T-helper 1 cell treated with Interleukin-12 subunit alpha and Interleukin-12 subunit beta and Interleukin-4 antibody, amounts not matched to agents 30 μg/mL and 1 μg/mL, for 36 hours (primary cell): ENCODE data around the gene ACKR3.
A peak's percentile ranks its signal among the peaks of the same experiment; 100 is the strongest.

Source experiments
- H3K27ac Mint-ChIP-seq: one replicate; pipeline ENCODE4 v1.8.0; 2021; ENCODE audit warnings: mild to moderate bottlenecking, mixed read lengths
- H3K27me3 Mint-ChIP-seq: one replicate; pipeline ENCODE4 v1.8.0; 2021; ENCODE audit warnings: low read depth, mixed read lengths
- H3K36me3 Mint-ChIP-seq: one replicate; pipeline ENCODE4 v1.8.0; 2021; ENCODE audit warnings: low read depth, mixed read lengths
- H3K4me1 Mint-ChIP-seq: one replicate; pipeline ENCODE4 v1.8.0; 2021; ENCODE audit warnings: low read depth, mixed read lengths
- H3K4me3 Mint-ChIP-seq: one replicate; pipeline ENCODE4 v1.8.0; 2021; ENCODE audit warnings: mild to moderate bottlenecking, moderate library complexity, mixed read lengths
- H3K9me3 Mint-ChIP-seq: one replicate; pipeline ENCODE4 v1.8.0; 2021; ENCODE audit warnings: mixed read lengths

Gene ACKR3

DNA sequence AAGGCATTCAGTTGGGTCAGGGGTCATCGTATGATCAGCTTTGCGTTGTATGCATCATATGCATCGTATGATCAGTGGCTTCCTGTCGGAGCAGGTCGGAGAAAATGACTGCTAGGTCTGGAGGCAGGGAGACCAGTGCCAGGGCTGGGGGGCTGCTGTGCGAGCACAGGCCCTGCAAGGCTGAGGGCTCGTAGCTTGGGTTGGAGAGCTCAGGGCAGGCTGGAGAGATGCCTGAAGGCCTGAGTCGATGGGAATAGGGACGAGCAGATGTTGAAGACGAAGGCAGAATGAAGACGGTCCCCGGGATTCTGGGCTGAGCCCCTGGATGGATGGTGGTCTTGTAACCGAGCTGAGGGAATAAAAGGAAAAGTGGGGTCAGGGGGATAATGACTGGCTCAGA lies 25.3 kb upstream of the ACKR3 start:
- peaks cover 45% of the 10 kb centered on the region for H3K36me3 Mint-ChIP-seq

DNA sequence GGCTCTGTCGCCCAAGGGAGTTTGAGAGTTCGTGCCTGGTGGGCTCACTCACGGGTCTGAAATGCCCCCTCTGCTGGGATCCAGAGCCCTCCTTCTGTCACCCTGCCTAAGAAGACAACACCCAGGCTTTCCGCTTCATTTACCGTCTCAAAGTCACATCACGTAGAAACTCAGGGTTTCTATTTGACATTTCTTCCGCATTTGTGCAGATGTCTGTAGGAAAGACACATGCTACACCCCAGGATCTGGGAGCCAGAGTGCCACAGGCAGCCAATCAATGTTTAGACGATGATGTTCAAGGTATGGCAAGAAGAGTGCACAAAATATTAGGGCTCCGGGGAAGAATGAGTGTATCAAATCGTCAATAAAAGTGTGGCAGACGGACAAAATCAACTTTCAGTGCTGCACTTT lies 24.4 kb upstream of the ACKR3 start:
- H3K9me3 Mint-ChIP-seq, result peaks cover 4% of the 10 kb centered on the region
- no peaks in the 10 kb centered on the region for H3K27me3 Mint-ChIP-seq
- H3K4me1 Mint-ChIP-seq, result peaks cover 72% of the 10 kb centered on the region
- H3K27ac Mint-ChIP-seq, result peak overlapping the region; percentile 95
- H3K4me3 Mint-ChIP-seq, result peak overlapping the region; percentile 22
- H3K36me3 Mint-ChIP-seq, result peaks cover 42% of the 10 kb centered on the region

More for the DNA sequence above, 25.3 kb upstream of the ACKR3 start:
- Mint-ChIP-seq H3K27me3 (no peaks in the 10 kb centered on the region), H3K27ac (peak overlapping the region; percentile 68), H3K4me1 (peaks cover 72% of the 10 kb centered on the region), H3K9me3 (peaks cover 7% of the 10 kb centered on the region), H3K4me3 (no peak overlapping the region)

DNA sequence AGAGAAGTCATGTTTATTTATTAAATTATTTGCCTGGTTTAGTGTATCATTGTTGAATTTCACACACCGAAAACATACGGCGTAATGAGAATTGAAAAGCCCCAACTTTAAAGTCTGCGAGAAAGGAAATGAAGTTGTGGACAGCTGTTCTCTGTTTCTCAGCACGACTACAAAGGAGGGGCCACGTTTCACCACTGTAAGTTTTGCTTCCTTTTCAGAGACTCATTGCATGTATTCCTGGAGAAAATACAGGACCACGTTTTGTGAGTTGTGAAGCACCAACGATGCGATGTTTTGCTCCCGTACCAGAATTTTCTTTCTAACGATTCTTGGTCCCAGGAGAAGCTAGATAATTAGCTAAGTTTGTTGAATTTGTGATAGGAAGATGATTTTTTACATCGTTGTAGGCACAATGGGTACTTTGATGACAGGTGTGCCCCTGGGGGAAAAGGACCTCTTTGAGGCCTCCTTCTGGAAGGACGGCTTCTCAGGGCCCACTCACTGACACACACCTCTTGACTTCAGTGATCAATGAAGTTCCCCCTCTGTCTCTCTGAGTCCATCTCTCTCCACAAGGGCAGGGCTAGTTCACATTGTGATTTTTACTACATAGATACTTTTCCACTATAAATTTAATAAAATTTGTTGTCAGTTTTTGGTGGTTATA lies 23.7 kb upstream of the ACKR3 start:
- Mint-ChIP-seq H3K27me3 (no peaks in the 10 kb centered on the region), H3K4me1 (peaks cover 76% of the 10 kb centered on the region), H3K36me3 (peaks cover 37% of the 10 kb centered on the region), H3K4me3 (peak overlapping the region; percentile 64), H3K9me3 (peaks cover 4% of the 10 kb centered on the region), H3K27ac (peak overlapping the region; percentile 95)

DNA sequence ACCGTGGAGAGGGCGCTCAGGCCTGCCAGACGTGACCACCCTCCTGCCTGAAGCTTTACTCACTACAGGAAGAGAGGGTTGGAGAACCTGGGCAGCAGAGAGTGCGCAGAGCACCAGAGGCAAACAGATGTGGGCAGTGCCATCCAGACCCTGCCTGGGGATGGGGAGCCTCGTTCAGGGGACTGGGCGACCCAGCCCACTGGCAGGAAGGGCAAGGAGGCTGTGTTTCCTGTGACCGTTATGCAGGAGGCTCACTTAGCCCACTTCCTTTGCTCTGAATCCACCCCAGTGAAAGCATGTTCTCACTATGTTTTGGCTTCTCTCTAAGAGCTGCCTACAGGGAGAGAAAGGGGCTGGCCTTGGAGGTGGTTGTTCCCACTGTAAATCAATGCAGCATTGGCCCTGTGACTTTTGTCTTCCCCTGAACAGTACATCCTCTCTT lies 23.0 kb upstream of the ACKR3 start:
- H3K27me3 Mint-ChIP-seq, result no peaks in the 10 kb centered on the region
- H3K27ac Mint-ChIP-seq, result peak overlapping the region; percentile 95
- H3K4me1 Mint-ChIP-seq, result peaks cover 74% of the 10 kb centered on the region
- peak overlapping the region; percentile 64 for H3K4me3 Mint-ChIP-seq
- H3K36me3 Mint-ChIP-seq, result peaks cover 33% of the 10 kb centered on the region
- H3K9me3 Mint-ChIP-seq, result peaks cover 4% of the 10 kb centered on the region

DNA sequence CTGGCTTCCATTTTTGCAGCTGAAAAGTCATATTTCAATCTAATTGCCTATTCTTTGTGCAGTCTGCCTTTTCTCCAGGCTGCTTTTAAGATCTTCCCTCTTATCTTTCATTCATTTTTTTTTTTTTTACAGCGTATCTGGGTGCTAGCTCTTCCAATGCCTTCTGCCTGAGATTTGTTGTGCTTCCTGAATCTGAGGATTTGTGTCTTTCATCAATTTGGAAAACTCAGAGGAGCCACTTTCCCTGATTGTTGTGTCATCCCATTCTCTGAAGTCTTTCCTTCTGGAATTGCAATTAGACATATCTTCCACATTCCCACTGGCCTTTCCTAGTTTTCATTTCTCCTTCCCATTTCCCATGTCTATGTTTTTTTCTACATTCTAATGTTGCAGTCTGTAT lies 21.9 kb upstream of the ACKR3 start:
- Mint-ChIP-seq H3K4me3 (peak overlapping the region; percentile 54), H3K27ac (peak overlapping the region; percentile 95), H3K27me3 (no peaks in the 10 kb centered on the region), H3K36me3 (peaks cover 34% of the 10 kb centered on the region), H3K9me3 (peaks cover 4% of the 10 kb centered on the region), H3K4me1 (peaks cover 79% of the 10 kb centered on the region)

DNA sequence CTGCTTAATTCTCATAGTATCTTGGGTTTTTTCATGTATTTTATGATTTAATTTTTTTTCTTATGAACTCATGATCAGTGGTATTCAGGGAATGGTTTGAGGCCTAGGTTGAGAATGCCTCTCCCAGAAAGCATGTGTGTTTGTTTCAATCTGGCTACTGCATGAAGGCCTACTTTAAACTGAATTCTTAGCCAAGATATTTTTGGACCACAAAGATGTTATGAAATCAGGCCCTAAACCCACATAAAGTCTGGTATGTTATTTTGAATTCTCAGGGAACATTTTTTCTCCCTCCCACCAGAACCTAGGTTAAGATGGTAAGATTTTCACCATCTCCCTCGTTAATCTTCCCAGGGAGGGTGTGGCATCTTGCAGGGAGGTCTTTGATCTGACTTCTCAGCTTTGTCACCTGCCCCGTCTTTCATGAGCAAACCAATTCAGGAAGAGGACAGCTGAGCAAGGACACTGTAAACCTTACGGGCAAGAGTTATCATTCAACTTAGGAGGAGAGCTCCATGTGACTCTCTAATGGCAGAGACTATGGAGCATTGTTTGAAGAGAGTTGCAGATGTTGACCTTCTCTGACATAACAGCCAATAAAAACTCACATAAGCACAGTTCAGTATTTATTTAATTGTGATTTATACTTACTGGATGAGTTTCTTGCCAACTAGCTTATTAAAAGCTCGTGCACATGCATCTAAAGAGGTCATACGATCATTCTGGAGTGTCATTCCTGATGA lies 21.3 kb upstream of the ACKR3 start:
- H3K4me1 Mint-ChIP-seq, result peaks cover 75% of the 10 kb centered on the region
- peak overlapping the region; percentile 54 for H3K4me3 Mint-ChIP-seq

DNA sequence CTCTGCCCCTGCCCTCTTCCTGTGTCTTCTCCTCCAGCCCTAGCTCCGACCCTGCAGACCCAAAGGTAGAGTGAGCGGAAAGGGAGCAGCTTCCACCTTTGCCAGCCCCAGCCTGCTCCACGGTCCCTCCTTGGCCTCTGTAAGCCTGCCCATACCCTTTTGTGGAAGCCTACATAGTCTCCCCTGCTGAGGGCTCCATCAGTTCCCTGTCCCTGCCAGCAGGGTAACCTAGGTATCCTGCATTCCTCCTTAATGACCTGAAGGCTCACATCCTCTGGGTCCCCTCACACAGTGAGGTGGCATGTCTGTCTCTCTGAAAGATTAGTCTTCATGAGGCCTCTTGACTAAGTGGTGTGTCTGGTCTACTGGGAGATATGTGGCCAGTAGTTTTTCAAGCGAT lies 20.5 kb upstream of the ACKR3 start:
- Mint-ChIP-seq H3K4me1 (peaks cover 78% of the 10 kb centered on the region), H3K27ac (no peak overlapping the region), H3K4me3 (no peak overlapping the region), H3K9me3 (peaks cover 10% of the 10 kb centered on the region), H3K27me3 (no peaks in the 10 kb centered on the region), H3K36me3 (peaks cover 37% of the 10 kb centered on the region)

More for the DNA sequence above, 21.3 kb upstream of the ACKR3 start:
- H3K36me3 Mint-ChIP-seq, result peaks cover 33% of the 10 kb centered on the region
- no peaks in the 10 kb centered on the region for H3K27me3 Mint-ChIP-seq
- peaks cover 4% of the 10 kb centered on the region for H3K9me3 Mint-ChIP-seq
- peak overlapping the region; percentile 95 for H3K27ac Mint-ChIP-seq

DNA sequence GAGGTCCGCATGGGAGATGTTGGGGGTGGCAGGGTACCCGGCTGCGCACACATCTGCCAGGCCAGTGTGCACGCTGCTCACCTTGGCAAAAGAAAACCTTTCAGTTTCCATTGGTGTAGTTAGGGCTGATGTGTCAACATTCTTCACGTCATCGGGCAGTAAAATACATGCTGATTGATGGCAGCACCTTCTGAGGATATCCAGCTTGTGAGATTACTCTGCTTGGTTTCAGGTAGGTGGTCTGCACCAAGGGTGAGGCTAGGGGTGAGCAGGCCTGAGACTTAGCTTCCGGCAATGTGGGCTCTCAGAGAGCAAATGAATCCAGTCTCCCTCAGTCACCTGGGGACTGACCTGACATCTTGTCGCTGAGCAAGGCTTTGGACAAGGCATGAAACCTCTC lies 19.3 kb upstream of the ACKR3 start:
- Mint-ChIP-seq H3K4me3 (no peak overlapping the region), H3K27me3 (no peaks in the 10 kb centered on the region), H3K4me1 (peaks cover 76% of the 10 kb centered on the region), H3K36me3 (peaks cover 41% of the 10 kb centered on the region), H3K27ac (no peak overlapping the region), H3K9me3 (peaks cover 17% of the 10 kb centered on the region)

DNA sequence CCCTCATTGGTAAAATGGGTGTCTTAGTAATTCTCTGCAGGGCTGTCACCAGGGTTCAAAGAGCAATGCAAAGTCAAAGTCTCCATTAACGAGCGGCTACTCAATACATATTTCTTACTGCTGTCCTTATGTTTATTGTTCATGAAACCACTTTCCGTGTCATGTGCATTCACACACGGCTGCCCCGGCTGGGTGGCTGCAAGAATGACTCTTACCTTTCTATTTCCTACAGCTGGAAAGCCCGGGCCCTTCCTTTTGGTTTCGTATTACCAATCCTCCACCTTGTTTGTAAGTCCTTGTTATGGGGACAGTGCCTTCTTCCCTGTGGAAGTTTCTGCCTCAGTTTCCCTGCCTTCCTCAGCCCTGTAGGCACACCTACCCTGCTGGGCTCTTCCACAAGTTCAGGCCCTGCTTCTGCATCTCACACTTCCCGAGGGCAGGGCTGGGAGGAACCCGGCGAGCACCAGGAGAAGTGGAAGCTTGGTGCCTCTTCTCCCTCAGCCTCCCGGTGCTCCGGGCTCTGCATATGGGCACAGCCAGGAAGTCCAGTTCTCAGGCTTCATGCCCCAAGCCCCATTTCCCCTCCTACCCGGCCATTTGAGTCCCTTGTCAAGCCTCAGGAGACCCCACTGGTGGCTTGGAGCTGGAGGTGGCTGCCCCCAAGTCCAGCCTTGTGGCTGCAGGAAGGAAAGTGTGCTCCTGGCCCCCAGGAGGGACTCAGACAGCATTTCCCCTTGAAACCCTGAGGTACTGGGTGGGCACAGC lies 18.7 kb upstream of the ACKR3 start:
- Mint-ChIP-seq H3K9me3 (peaks cover 17% of the 10 kb centered on the region), H3K36me3 (peaks cover 45% of the 10 kb centered on the region), H3K4me3 (no peak overlapping the region), H3K27me3 (no peaks in the 10 kb centered on the region), H3K27ac (no peak overlapping the region), H3K4me1 (peaks cover 75% of the 10 kb centered on the region)

DNA sequence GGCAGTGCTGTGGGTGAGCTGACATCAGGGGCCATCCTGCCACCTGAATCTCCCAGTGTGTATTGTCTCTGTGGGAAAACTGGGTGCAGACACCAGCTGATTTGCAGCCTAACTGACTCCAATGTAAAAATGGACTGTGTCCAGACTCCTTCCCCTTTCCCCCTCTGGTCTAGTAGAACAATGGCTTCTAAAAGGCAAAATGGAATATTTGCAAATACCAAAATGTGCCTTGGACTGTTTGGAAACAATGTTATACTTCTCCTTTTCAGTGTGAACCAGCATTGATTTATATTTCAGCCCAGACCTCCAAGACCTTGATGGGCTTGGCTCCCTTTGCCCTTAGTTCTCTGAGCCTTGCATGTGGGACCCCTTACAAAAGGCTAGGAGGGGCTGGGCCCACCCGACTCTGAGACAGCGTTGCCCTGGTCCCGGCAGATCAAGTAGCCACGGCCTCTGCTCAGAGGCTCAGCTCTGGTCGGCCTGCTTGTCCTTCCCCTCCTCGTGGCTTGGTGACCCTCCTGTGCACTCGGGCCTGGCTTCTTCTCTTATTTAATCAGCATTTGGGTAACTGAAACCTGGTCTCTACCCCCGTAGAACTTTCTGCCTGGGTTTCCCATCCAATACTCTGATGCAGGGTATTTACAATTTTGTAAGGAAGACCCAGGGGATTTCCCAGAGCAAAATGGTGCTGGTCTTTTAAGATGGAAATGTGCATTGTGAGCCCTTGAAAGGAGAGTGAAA lies 18.0 kb upstream of the ACKR3 start:
- Mint-ChIP-seq H3K27ac (no peak overlapping the region), H3K4me3 (no peak overlapping the region), H3K9me3 (peaks cover 17% of the 10 kb centered on the region), H3K4me1 (peaks cover 69% of the 10 kb centered on the region), H3K36me3 (peaks cover 49% of the 10 kb centered on the region), H3K27me3 (no peaks in the 10 kb centered on the region)

DNA sequence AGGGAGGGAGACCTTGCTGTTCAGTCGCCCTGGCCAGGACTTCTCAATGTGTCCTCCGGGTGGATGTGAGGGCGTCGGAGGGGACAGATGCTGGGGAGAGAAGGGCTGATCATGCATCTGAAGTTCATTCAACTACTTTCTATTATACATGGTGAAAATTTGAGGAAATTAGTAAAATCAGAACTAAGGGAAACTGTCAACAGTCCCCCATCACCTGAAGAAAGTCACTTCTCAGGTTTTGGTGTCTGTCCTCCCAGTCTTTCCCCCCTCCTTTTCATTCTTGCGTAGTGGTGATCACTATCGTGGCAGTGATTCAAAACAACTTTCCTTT lies 17.4 kb upstream of the ACKR3 start:
- no peaks in the 10 kb centered on the region for H3K27me3 Mint-ChIP-seq
- H3K36me3 Mint-ChIP-seq, result peaks cover 49% of the 10 kb centered on the region
- peaks cover 17% of the 10 kb centered on the region for H3K9me3 Mint-ChIP-seq
- peaks cover 64% of the 10 kb centered on the region for H3K4me1 Mint-ChIP-seq
- H3K4me3 Mint-ChIP-seq, result no peak overlapping the region
- no peak overlapping the region for H3K27ac Mint-ChIP-seq

DNA sequence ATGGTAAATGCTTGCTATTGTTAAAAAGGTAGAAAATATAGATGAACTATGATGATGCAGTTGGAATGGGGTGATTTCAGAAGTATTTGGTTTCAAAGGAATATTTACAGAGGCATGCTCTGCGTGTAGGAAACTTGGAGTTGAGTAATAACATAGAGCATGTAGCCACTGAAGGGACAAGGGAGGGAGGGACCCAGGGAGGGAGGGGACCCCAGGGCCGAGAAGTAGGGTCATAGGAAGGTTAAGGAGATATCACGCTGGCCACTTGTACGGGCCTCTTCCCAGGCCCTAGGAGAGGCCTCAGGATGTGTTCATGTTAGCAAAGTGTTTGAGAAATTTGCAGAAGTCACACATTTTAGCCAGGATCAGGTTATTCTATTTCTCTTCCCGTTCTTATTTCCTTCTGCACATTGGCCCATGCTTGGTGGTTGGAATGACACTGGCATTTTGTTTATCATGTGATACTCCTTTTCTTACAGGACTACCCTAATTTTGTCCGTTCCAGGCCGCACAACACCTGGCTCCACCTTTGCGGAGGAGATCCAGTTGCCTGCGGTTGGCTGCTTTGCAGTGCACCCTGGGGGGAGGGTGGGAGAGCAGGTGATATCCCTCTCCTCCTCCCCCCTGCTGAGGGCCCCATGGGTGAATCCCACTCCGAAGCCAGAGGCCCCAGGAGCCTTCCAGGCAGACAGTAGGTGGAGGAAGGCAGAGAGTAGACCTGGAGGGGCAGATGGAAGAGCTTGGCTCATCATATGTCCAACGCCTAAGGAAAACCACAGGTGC lies 16.9 kb upstream of the ACKR3 start:
- H3K9me3 Mint-ChIP-seq, result peaks cover 15% of the 10 kb centered on the region
- H3K27me3 Mint-ChIP-seq, result peaks cover 5% of the 10 kb centered on the region
- H3K36me3 Mint-ChIP-seq, result peaks cover 48% of the 10 kb centered on the region
- H3K27ac Mint-ChIP-seq, result no peak overlapping the region
- peaks cover 64% of the 10 kb centered on the region for H3K4me1 Mint-ChIP-seq
- H3K4me3 Mint-ChIP-seq, result no peak overlapping the region

DNA sequence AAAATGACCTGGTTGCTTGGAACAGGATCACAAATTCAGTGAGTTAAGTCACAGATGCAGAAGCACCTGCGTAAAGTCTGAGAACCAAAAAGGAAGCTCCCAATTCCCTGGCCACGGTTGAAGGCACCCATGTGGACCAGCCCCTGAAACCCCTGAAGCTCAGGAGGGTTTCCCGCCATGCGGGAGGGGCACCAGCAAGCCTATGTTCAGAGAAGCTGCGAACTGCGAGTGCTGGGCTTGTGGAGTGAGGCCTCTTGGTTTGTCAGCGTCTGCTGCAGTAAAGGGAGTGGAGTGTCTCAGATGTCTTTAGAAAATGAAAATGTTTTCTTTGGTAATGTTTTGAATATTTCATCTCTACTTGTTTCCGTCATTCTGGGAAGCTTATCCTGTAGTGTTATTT lies 16.1 kb upstream of the ACKR3 start:
- H3K9me3 Mint-ChIP-seq, result peaks cover 13% of the 10 kb centered on the region
- no peak overlapping the region for H3K27ac Mint-ChIP-seq
- H3K4me1 Mint-ChIP-seq, result peaks cover 60% of the 10 kb centered on the region
- H3K4me3 Mint-ChIP-seq, result no peak overlapping the region
- H3K36me3 Mint-ChIP-seq, result peaks cover 40% of the 10 kb centered on the region
- H3K27me3 Mint-ChIP-seq, result peaks cover 5% of the 10 kb centered on the region
